ENCODE data around the gene RAN. TPM values are rescaled to one million over a fixed set of nuclear protein-coding genes. Genes with fewer than 3 reads are reported as not detected.

Gene RAN
- 100 to 1,000 TPM; 289 to 333 TPM for total RNA-seq
- 100 to 1,000 TPM; 750 to 868 TPM for polyA plus RNA-seq

DNA sequence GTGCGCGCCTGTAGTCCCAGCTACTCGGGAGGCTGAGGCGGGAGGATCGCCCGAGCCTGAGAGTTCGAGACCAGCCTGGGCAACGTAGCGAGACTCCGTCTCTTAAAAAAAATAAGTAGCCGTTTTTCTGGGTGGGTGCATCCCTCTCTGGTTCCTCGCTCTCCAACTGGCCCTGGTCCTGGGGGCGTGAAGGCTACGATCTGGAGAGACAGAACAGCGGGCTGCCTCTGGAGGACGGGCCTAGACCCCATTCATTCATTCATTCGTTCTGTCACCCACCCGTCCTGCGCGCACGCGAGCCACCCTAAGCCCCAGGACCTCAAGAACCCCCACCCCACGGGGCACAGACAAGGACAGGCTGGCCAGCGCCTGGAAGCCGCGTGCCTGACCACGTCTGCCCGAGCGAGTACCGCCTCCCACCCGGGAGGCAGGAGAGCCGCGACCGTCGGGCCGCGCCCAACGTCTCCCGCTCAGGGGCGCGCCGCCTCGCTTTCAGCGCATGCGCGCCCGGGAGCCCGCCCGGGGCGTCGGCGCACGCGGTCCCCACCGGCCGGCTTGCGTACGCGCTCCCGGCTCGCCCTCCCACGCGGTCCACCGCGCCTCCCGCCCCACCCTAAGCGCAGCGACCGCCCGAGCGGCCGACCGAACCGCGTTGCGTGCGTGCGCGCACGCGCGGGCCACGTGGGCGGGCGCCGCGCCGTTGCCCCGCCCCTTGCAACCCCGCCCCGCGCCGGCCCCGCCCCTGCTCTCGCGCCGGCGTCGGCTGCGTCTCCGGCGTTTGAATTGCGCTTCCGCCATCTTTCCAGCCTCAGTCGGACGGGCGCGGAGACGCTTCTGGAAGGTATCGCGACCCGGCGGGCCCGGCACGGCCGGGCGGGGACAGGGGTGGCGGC lies at the start of gene RAN:
Gene RAN (plus strand): TSS at position 781 of the 893 bp plus-strand sequence. CDS start 528 bp downstream, outside the sequence.
- H3K27me3 ChIP-seq (ENCODE audit: insufficient read depth, low read length), result no peaks in the 10 kb centered on the region
- peaks cover 65% of the 10 kb centered on the region for H3K4me1 ChIP-seq (ENCODE audit: insufficient read depth, low read length)
- Mint-ChIP-seq H3K4me3 (peak within 1 kb of the TSS; percentile 91 to 94 (median 93)), H3K36me3 (peaks cover 35 to 47% of the 10 kb centered on the region in 2 donors), H3K4me1 (peaks cover 41 to 77% (median 59%) of the 10 kb centered on the region in 4 donors), H3K27ac (peak within 1 kb of the TSS; percentile 92 to 97 (median 95)), H3K9me3 (peaks cover 0 to 2% (median 0%) of the 10 kb centered on the region in 8 donors), H3K27me3 (no peaks in the 10 kb centered on the region)
- peak; percentile 86 to 95 (median 92) for DNase-seq
- H3K9me3 ChIP-seq (ENCODE audit: control insufficient read depth in 1 of 2, low read length in 2 of 2), result no peaks in the 10 kb centered on the region
- ChIA-PET CTCF (ENCODE audit: partially characterized antibody) (interaction anchor here (0.6 to 2.3 kb wide), 7 partner anchors 26 to 47 kb away, joined by 3 to 11 read pairs (median 5); no protein-coding TSS in a partner anchor), POLR2A (ENCODE audit: partially characterized antibody) (interaction anchor here (0.8 to 2.4 kb wide), 2 partner anchors 32 to 51 kb away, joined by 3 to 22 read pairs; partner anchors contain the start of gene STX2)
- intact Hi-C loops (cut with micrococcal nuclease), result loop anchor here (1.0 kb wide), 1 partner anchor 32 kb away; the partner anchor contains the start of gene STX2
- H3K4me3 ChIP-seq (ENCODE audit: low read length in 2 of 2), result peak within 1 kb of the TSS; percentile 65 to 89
- peaks cover 38% of the 10 kb centered on the region for H3K36me3 ChIP-seq (ENCODE audit: insufficient read depth, low read length)
- peak within 1 kb of the TSS; percentile 76 for H3K27ac ChIP-seq (ENCODE audit: low read depth, low read length)

DNA sequence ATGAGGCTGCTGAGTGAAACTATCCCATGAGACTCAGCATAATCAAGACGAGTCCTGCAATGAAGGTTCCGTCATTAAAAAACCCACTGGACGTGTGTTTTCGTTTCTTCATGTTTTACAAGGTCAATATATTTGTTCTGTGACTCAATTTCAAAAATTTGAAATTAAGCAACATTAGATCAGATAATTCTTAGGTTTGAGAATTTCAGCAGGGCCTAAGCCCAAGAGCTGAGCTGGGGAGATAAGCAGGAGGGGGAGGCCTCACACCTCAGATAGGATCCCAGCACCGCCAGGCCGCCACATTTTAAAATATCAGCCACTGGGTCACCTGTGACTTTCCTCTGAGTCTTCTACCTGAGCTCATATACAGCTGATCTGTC lies 46.1 kb upstream of the RAN start:
- Histone ChIP-seq H3K4me1 (ENCODE audit: insufficient read depth, low read length) (no peaks in the 10 kb centered on the region), H3K9me3 (ENCODE audit: control insufficient read depth in 1 of 2, low read length in 2 of 2) (no peaks in the 10 kb centered on the region), H3K27ac (ENCODE audit: low read depth, low read length) (no peak overlapping the region), H3K27me3 (ENCODE audit: insufficient read depth, low read length) (no peaks in the 10 kb centered on the region), H3K36me3 (ENCODE audit: insufficient read depth, low read length) (peaks cover 20% of the 10 kb centered on the region), H3K4me3 (ENCODE audit: low read length in 2 of 2) (no peak overlapping the region)
- H3K4me3 Mint-ChIP-seq, result no peak overlapping the region
- H3K4me1 Mint-ChIP-seq, result peaks cover 11 to 16% (median 14%) of the 10 kb centered on the region in 4 donors
- POLR2A ChIA-PET (ENCODE audit: partially characterized antibody), result interaction anchor here (1.5 kb wide), 1 partner anchor 12 kb away, joined by 5 read pairs; no protein-coding TSS in a partner anchor
- intact Hi-C loops (cut with micrococcal nuclease), result loop anchor here (1.0 kb wide), 1 partner anchor 307 kb away; no protein-coding TSS in a partner anchor
- H3K27ac Mint-ChIP-seq, result peak overlapping the region in 2 of 7 donors; percentile 4 to 61
- DNase-seq, result no peak
- peaks cover 7 to 27% of the 10 kb centered on the region in 2 donors for H3K36me3 Mint-ChIP-seq
- CTCF ChIA-PET (ENCODE audit: partially characterized antibody), result interaction anchor here (1.0 to 7.8 kb wide), 11 partner anchors 10 to 307 kb away, joined by 3 to 94 read pairs (median 6); partner anchors contain the start of gene STX2
- H3K9me3 Mint-ChIP-seq, result no peaks in the 10 kb centered on the region
- no peaks in the 10 kb centered on the region for H3K27me3 Mint-ChIP-seq

DNA sequence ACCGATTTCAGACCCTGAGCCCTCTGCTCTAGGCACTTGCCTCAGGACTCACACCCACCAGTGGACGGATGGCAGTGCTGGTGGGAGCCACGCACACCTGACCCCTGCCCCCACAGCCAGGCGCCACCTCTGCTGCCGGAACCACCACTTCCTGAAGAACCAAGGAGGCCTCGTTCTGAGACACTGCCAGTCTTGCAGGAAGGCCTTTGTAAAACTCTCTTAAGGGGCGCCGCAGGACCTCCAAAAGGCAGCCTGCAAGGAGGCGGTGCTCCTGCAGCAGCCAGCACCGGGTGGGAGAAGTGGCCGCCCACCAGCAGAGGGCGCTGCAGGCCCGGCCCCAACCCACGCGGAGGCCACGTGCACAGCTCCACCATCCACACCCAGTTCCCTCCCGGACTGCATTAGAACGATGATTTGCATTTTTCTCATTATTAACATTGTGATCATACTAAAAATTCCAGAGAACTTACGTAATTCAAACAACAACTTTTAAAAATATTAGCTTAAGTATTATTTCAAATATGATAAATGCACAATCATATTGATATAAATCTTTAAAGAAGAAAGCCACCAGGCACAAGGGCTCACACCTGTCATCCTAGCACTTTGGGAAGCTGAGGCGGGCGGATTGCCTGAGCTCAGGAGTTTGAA lies 45.6 kb upstream of the RAN start:
- ChIA-PET POLR2A (ENCODE audit: partially characterized antibody) (interaction anchor here (0.7 to 1.5 kb wide), 3 partner anchors 12 to 307 kb away, joined by 3 to 5 read pairs (median 3); no protein-coding TSS in a partner anchor), CTCF (ENCODE audit: partially characterized antibody) (interaction anchor here (0.7 to 7.8 kb wide), 21 partner anchors 10 to 1143 kb away, joined by 3 to 94 read pairs (median 4); partner anchors contain the start of gene STX2)
- Histone ChIP-seq H3K4me3 (ENCODE audit: low read length in 2 of 2) (no peak overlapping the region), H3K27me3 (ENCODE audit: insufficient read depth, low read length) (no peaks in the 10 kb centered on the region), H3K36me3 (ENCODE audit: insufficient read depth, low read length) (peaks cover 17% of the 10 kb centered on the region), H3K27ac (ENCODE audit: low read depth, low read length) (no peak overlapping the region), H3K4me1 (ENCODE audit: insufficient read depth, low read length) (no peaks in the 10 kb centered on the region), H3K9me3 (ENCODE audit: control insufficient read depth in 1 of 2, low read length in 2 of 2) (no peaks in the 10 kb centered on the region)
- H3K4me1 Mint-ChIP-seq, result peaks cover 10 to 19% (median 13%) of the 10 kb centered on the region in 4 donors
- peaks cover 2 to 24% of the 10 kb centered on the region in 2 donors for H3K36me3 Mint-ChIP-seq
- peak overlapping the region in 3 of 7 donors; percentile 4 to 61 (median 6) for H3K27ac Mint-ChIP-seq
- DNase-seq, result peak; percentile 61 to 70 (median 68)
- H3K27me3 Mint-ChIP-seq, result no peaks in the 10 kb centered on the region
- intact Hi-C loops (cut with micrococcal nuclease), result loop anchor here (1.0 kb wide), 1 partner anchor 306 kb away; no protein-coding TSS in a partner anchor
- no peak overlapping the region for H3K4me3 Mint-ChIP-seq
- no peaks in the 10 kb centered on the region for H3K9me3 Mint-ChIP-seq

DNA sequence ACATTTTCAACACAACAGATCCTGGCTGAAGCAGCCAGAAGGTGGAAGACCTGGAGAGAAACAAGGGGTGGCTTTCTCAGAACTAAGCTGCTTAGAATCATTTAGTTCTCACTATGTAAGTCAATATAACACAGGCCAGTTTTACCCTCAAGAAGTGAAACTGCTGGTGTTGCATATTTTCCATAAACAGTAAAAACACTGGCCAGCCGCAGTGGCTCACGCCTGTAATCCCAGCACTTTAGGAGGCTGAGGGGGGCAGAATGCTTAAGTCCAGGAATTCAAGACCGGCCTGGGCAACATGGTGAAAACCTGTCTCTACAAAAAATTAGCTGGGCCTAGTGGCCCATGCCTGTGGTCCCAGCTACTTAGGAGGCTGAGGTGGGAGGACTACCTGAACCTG lies 44.4 kb upstream of the RAN start:
- H3K4me3 ChIP-seq (ENCODE audit: low read length in 2 of 2), result no peak overlapping the region
- Mint-ChIP-seq H3K4me1 (peaks cover 14 to 26% (median 16%) of the 10 kb centered on the region in 4 donors), H3K36me3 (peaks cover 0 to 21% of the 10 kb centered on the region in 2 donors), H3K27me3 (no peaks in the 10 kb centered on the region), H3K27ac (peak overlapping the region in 3 of 7 donors; percentile 3 to 57 (median 46)), H3K9me3 (no peaks in the 10 kb centered on the region), H3K4me3 (no peak overlapping the region)
- H3K27me3 ChIP-seq (ENCODE audit: insufficient read depth, low read length), result no peaks in the 10 kb centered on the region
- POLR2A ChIA-PET (ENCODE audit: partially characterized antibody), result no interaction called here
- CTCF ChIA-PET (ENCODE audit: partially characterized antibody), result interaction anchor here (0.6 to 7.8 kb wide), 5 partner anchors 10 to 305 kb away, joined by 4 to 94 read pairs (median 39); partner anchors contain the start of gene STX2
- H3K4me1 ChIP-seq (ENCODE audit: insufficient read depth, low read length), result no peaks in the 10 kb centered on the region
- H3K36me3 ChIP-seq (ENCODE audit: insufficient read depth, low read length), result peaks cover 17% of the 10 kb centered on the region
- intact Hi-C loops (cut with micrococcal nuclease), result no loop called here
- H3K9me3 ChIP-seq (ENCODE audit: control insufficient read depth in 1 of 2, low read length in 2 of 2), result no peaks in the 10 kb centered on the region
- no peak overlapping the region for H3K27ac ChIP-seq (ENCODE audit: low read depth, low read length)
- DNase-seq, result no peak

DNA sequence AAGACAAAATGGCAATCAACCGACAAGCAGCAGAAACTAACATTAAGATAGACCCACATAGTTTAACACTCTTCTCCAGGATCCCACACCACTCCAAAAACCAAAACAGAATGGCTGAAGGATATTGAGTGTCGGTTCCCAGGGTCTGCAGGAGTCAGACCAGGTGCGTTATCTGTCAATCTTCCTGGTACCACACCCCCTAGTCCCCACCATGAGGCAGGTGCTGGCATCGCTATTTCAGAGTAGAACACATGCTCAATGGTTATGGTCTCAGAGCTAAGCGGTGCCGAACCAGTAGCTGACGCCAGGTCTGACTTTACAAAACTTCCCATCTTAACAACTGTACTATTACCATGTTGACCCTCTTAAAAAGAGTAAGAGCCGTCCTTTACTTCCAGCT lies 43.0 kb upstream of the RAN start:
- no peaks in the 10 kb centered on the region for H3K9me3 Mint-ChIP-seq
- intact Hi-C loops (cut with micrococcal nuclease), result no loop called here
- Histone ChIP-seq H3K27me3 (ENCODE audit: insufficient read depth, low read length) (no peaks in the 10 kb centered on the region), H3K4me3 (ENCODE audit: low read length in 2 of 2) (no peak overlapping the region), H3K27ac (ENCODE audit: low read depth, low read length) (no peak overlapping the region), H3K4me1 (ENCODE audit: insufficient read depth, low read length) (no peaks in the 10 kb centered on the region), H3K36me3 (ENCODE audit: insufficient read depth, low read length) (peaks cover 6% of the 10 kb centered on the region), H3K9me3 (ENCODE audit: control insufficient read depth in 1 of 2, low read length in 2 of 2) (no peaks in the 10 kb centered on the region)
- no peaks in the 10 kb centered on the region for H3K27me3 Mint-ChIP-seq
- H3K36me3 Mint-ChIP-seq, result peaks cover 5 to 8% of the 10 kb centered on the region in 2 donors
- CTCF ChIA-PET (ENCODE audit: partially characterized antibody), result interaction anchor here (1.3 to 7.8 kb wide), 3 partner anchors 13 to 304 kb away, joined by 4 to 94 read pairs (median 39); no protein-coding TSS in a partner anchor
- peaks cover 20 to 32% (median 23%) of the 10 kb centered on the region in 4 donors for H3K4me1 Mint-ChIP-seq
- no peak for DNase-seq
- POLR2A ChIA-PET (ENCODE audit: partially characterized antibody), result no interaction called here
- H3K27ac Mint-ChIP-seq, result peak overlapping the region in 1 of 7 donors; percentile 22
- no peak overlapping the region for H3K4me3 Mint-ChIP-seq

DNA sequence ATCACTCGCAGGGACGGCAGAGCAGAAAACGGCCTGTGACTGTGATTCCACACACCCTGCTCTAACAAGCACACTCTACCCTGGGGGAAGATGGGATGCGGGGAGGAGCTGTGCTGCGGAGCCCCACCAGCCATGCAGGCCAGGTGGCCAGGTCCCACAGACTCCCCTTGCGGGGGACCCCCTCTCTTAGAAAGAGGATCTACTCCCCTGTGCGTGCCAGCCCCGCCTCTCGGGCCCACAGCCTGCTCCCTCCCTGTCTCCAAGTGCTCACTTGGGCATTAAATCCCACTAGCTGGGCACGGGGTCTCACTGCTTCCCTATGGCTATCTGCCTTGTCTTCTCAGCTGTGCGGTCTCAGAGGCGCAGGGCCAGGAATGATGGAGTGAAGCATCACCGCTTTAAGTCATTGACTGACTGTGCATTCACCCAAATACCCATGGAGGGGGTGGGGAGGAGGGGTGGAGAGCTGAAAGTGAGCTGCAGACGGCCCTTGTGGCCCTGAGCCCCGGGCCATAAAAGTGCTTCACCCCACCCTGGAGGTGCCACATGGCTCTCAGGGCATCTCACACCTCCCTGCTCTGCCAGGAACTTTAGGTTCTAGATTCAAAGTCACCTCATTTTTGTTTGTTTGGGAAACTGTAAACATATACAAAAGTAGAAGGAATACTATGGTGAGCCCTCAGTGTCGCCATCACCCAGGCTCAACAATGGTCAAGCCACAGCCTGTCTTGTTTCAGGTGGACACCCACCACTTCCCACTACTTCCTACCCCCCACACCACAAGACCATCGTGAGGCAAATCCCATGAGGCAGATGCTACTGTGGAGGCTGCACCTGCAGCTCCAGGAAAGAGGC lies 42.2 kb upstream of the RAN start:
- H3K36me3 ChIP-seq (ENCODE audit: insufficient read depth, low read length), result peaks cover 4% of the 10 kb centered on the region
- peak overlapping the region in 1 of 7 donors; percentile 27 for H3K27ac Mint-ChIP-seq
- H3K27ac ChIP-seq (ENCODE audit: low read depth, low read length), result no peak overlapping the region
- no peak for DNase-seq
- POLR2A ChIA-PET (ENCODE audit: partially characterized antibody), result no interaction called here
- no peaks in the 10 kb centered on the region for H3K27me3 Mint-ChIP-seq
- peaks cover 21 to 32% (median 24%) of the 10 kb centered on the region in 4 donors for H3K4me1 Mint-ChIP-seq
- no peaks in the 10 kb centered on the region for H3K4me1 ChIP-seq (ENCODE audit: insufficient read depth, low read length)
- H3K9me3 Mint-ChIP-seq, result peaks cover 0 to 2% (median 0%) of the 10 kb centered on the region in 8 donors
- H3K4me3 ChIP-seq (ENCODE audit: low read length in 2 of 2), result no peak overlapping the region
- H3K9me3 ChIP-seq (ENCODE audit: control insufficient read depth in 1 of 2, low read length in 2 of 2), result no peaks in the 10 kb centered on the region
- no peak overlapping the region for H3K4me3 Mint-ChIP-seq
- CTCF ChIA-PET (ENCODE audit: partially characterized antibody), result interaction anchor here (1.3 to 7.8 kb wide), 2 partner anchors 41 to 303 kb away, joined by 4 to 94 read pairs; no protein-coding TSS in a partner anchor
- intact Hi-C loops (cut with micrococcal nuclease), result no loop called here
- peaks cover 5 to 8% of the 10 kb centered on the region in 2 donors for H3K36me3 Mint-ChIP-seq
- no peaks in the 10 kb centered on the region for H3K27me3 ChIP-seq (ENCODE audit: insufficient read depth, low read length)

Measured in CD4-positive, alpha-beta memory T cell (primary cell).